ENCODE data around the gene NHLRC3. TPM values are rescaled to one million over a fixed set of nuclear protein-coding genes. Genes with fewer than 3 reads are reported as not detected.
"Not testable (repeated sequence)": the region's sequence is repeated elsewhere in the genome, so short reads cannot be mapped to it uniquely, and the experiment has no call there.

The NHLRC3 gene
- total RNA-seq, 4 donors from 2014 or later = 5.9 to 24.5 (median 11.1) TPM

GRCh38 chr13:39072842-39073241 lies 34.6 kb downstream of the NHLRC3 start:
- WGBS = 67% methylated on average over 2 of the region's 2 CpGs
- Histone ChIP-seq H3K4me1 (no peaks in the 10 kb centered on the region), H3K27ac (no peak overlapping the region), H3K27me3 (peaks cover 6% of the 10 kb centered on the region), H3K36me3 (no peaks in the 10 kb centered on the region), H3K9me3 (no peaks in the 10 kb centered on the region), H3K4me3 (no peak overlapping the region)
- DNase-seq (ENCODE audit: low spot score in 2 of 2) = no peak
- TF ChIP-seq EP300 (IDR thresholded peaks at IDR 0.05) (no peak), POLR2A (IDR thresholded peaks at IDR 0.05) (no peak), POLR2AphosphoS5 (IDR thresholded peaks at IDR 0.05) (no peak), CTCF (IDR thresholded peaks at IDR 0.05) (no peak)

GRCh38 chr13:39073983-39074382 lies 35.7 kb downstream of the NHLRC3 start:
- H3K36me3 ChIP-seq = no peaks in the 10 kb centered on the region
- H3K4me1 ChIP-seq = no peaks in the 10 kb centered on the region
- H3K27me3 ChIP-seq = peaks cover 6% of the 10 kb centered on the region
- H3K9me3 ChIP-seq = no peaks in the 10 kb centered on the region
- no peak overlapping the region for H3K27ac ChIP-seq
- TF ChIP-seq POLR2A (IDR thresholded peaks at IDR 0.05) (no peak), POLR2AphosphoS5 (IDR thresholded peaks at IDR 0.05) (no peak), EP300 (IDR thresholded peaks at IDR 0.05) (no peak), CTCF (IDR thresholded peaks at IDR 0.05) (no peak)
- no peak overlapping the region for H3K4me3 ChIP-seq
- 30% methylated on average over 3 of the region's 3 CpGs for whole genome bisulfite sequencing
- no peak for DNase-seq (ENCODE audit: low spot score in 2 of 2)

- H3K27me3 ChIP-seq; H3K27ac ChIP-seq; DNase-seq (ENCODE audit: low spot score in 2 of 2); H3K9me3 ChIP-seq; H3K36me3 ChIP-seq; H3K4me1 ChIP-seq; H3K4me3 ChIP-seq: not testable (repeated sequence)
- 65% methylated on average over 1 of the region's 1 CpG for WGBS
Observed at GRCh38 chr13:39086251-39086945, 48.1 kb downstream of the NHLRC3 start.

GRCh38 chr13:39091586-39091985 lies 53.3 kb downstream of the NHLRC3 start:
- Histone ChIP-seq H3K9me3 (no peaks in the 10 kb centered on the region), H3K36me3 (no peaks in the 10 kb centered on the region), H3K27me3 (no peaks in the 10 kb centered on the region), H3K4me3 (no peak overlapping the region), H3K4me1 (no peaks in the 10 kb centered on the region), H3K27ac (no peak overlapping the region)
- no peak for TF ChIP-seq EP300 (IDR thresholded peaks at IDR 0.05)
- TF ChIP-seq CTCF (IDR thresholded peaks at IDR 0.05) = no peak
- no peak for TF ChIP-seq POLR2A (IDR thresholded peaks at IDR 0.05)
- no peak for TF ChIP-seq POLR2AphosphoS5 (IDR thresholded peaks at IDR 0.05)
- no peak for DNase-seq (ENCODE audit: low spot score in 2 of 2)

- no peaks in the 10 kb centered on the region for H3K27me3 ChIP-seq
- TF ChIP-seq EP300 (IDR thresholded peaks at IDR 0.05) = no peak
- no peak for TF ChIP-seq POLR2AphosphoS5 (IDR thresholded peaks at IDR 0.05)
- no peak for TF ChIP-seq POLR2A (IDR thresholded peaks at IDR 0.05)
- TF ChIP-seq CTCF (IDR thresholded peaks at IDR 0.05) = no peak
- DNase-seq (ENCODE audit: low spot score in 2 of 2) = no peak
- H3K9me3 ChIP-seq = no peaks in the 10 kb centered on the region
- no peaks in the 10 kb centered on the region for H3K36me3 ChIP-seq
- WGBS = 94% methylated on average over 2 of the region's 2 CpGs
- no peak overlapping the region for H3K4me3 ChIP-seq
- no peak overlapping the region for H3K27ac ChIP-seq
- no peaks in the 10 kb centered on the region for H3K4me1 ChIP-seq
Observed at GRCh38 chr13:39095500-39095899, 57.2 kb downstream of the NHLRC3 start.

- no peaks in the 10 kb centered on the region for H3K36me3 ChIP-seq
- no peaks in the 10 kb centered on the region for H3K27me3 ChIP-seq
- no peak overlapping the region for H3K4me3 ChIP-seq
- TF ChIP-seq EP300 (IDR thresholded peaks at IDR 0.05) = no peak
- no peak for TF ChIP-seq POLR2AphosphoS5 (IDR thresholded peaks at IDR 0.05)
- no peak for TF ChIP-seq POLR2A (IDR thresholded peaks at IDR 0.05)
- no peak for TF ChIP-seq CTCF (IDR thresholded peaks at IDR 0.05)
- H3K27ac ChIP-seq = no peak overlapping the region
- no peaks in the 10 kb centered on the region for H3K4me1 ChIP-seq
- DNase-seq (ENCODE audit: low spot score in 2 of 2) = no peak
- no peaks in the 10 kb centered on the region for H3K9me3 ChIP-seq
Observed at GRCh38 chr13:39099231-39099630, 61.0 kb downstream of the NHLRC3 start.
